ENCODE data around the gene MIOS.

DNA sequence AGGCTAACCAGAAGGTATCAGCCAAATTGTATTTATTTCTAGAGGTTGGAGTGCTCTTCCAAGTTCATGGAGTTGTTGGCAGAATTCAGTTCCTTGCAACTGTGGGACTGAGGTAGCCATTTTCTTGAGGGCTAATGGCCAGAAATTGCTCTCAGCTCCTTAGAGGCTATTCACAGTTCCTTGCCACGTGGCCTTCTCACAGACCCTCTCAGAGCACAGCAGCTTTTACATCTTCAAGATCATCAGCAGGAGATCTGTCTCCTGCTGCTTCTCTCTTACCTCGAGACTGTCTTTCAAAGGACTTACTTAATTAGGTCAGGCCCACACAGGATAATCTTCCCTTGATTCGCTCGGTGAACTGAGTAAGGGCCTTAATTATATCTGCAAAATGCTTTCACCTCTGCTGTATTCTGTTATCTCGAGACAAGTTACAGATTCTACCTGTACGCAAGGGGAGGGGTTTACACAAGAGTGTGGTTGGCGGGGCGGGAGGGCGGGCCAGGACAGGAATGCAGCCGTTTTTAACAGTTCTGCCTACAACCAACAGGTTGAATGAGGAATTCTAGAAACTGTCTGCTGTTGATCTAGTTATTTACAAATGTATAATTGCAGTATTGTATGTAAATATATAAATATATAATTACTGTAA lies 15.0 kb downstream of the MIOS start:
- TF ChIP-seq, protein P1, sequence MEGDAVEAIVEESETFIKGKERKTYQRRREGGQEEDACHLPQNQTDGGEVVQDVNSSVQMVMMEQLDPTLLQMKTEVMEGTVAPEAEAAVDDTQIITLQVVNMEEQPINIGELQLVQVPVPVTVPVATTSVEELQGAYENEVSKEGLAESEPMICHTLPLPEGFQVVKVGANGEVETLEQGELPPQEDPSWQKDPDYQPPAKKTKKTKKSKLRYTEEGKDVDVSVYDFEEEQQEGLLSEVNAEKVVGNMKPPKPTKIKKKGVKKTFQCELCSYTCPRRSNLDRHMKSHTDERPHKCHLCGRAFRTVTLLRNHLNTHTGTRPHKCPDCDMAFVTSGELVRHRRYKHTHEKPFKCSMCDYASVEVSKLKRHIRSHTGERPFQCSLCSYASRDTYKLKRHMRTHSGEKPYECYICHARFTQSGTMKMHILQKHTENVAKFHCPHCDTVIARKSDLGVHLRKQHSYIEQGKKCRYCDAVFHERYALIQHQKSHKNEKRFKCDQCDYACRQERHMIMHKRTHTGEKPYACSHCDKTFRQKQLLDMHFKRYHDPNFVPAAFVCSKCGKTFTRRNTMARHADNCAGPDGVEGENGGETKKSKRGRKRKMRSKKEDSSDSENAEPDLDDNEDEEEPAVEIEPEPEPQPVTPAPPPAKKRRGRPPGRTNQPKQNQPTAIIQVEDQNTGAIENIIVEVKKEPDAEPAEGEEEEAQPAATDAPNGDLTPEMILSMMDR (conservative IDR thresholded peaks at IDR 0.05; ENCODE audit: low read length), result no peak
- TF ChIP-seq EZH2phosphoT487 (IDR thresholded peaks at IDR 0.05; ENCODE audit: borderline replicate concordance), result no peak
